Endometrium (tissue), 2 donors: ENCODE results near the gene FKBP15.
"Not testable (repeated sequence)": the region's sequence is repeated elsewhere in the genome, so short reads cannot be mapped to it uniquely, and the experiment has no call there.

Experiments used
- FAIRE-seq: peaks from 2 replicates; lab custom pipeline; 2012; peaks lifted over from hg19 to GRCh38; lab: Jason Lieb, UNC
- donor health status: control.
- donor health status: control.

Gene FKBP15

DNA sequence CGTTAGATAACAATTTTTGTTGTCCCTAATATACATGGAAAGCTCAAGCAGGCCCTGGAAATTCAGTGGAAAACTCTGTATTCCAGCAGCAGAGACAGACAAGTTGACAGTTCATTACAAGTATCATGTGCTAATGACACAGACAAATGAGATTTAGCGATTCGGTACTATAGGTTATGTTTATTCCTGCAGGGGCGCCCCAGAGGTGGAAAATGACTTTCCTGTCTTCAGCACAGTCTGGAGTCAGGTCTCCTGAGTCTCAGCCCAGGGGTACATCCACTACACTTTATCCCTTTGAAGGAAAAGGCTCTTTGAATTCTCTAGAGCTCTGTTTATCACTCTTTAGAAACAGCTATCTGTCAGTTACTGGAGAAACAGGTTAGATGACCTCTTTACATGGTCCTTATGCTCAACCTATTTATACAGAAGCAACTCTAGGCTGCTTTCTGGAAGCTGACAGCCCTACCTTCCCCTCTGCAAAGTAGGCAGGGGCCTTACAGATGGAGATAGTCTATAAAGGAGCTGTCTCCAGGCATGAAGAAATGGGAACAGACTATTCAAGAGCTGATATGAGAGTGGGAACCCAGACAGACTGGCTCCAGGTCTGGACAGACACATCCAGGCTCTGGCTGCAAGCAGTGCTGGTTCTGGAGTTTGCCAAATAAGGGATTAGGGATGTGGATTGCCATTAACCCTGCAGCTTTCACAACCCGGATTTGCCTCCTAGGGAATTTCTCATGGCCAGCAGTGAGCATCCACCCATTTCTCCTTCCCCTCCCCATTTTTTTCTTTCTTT lies 77.4 kb downstream of the FKBP15 start:
- FAIRE-seq, result no peak

DNA sequence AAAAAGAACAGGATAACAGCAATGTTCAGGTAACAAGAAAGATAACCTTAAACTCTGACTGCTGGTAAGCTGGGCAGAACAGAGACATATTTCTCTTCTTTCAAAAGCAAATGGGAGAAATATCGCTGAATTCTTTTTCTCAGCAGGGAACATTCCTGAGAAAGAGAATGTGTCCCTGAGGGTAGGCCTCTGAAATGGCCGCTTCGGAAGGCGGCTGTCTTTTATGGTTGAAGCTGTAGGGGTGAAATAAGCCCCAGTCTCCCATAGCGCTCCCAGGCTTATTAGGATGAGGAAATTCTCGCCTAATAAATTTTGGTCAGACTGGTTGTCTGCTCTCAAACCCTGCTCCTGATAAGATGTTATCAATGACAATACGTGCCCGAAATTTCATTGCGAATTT lies 80.2 kb downstream of the FKBP15 start:
- FAIRE-seq, result not testable (repeated sequence)

DNA sequence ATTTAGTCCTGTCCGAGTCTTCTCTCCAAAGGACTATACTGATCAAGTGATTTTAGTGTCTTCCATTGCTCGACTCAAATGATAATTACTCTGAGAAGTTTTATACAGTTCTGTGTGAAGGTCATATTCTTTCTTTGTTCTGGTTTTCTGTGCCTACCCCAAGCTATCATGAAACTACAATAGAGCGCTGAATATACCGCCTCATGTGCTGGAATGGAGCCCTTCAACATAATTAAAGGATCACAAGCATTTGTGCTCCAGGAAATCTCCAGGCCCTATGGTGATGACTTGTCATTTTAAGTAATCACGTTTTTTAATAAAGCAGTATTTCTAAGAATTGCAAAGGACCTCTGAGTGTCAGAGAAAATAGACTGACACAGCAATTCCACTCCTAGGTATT lies 81.1 kb downstream of the FKBP15 start:
- no peak for FAIRE-seq

DNA sequence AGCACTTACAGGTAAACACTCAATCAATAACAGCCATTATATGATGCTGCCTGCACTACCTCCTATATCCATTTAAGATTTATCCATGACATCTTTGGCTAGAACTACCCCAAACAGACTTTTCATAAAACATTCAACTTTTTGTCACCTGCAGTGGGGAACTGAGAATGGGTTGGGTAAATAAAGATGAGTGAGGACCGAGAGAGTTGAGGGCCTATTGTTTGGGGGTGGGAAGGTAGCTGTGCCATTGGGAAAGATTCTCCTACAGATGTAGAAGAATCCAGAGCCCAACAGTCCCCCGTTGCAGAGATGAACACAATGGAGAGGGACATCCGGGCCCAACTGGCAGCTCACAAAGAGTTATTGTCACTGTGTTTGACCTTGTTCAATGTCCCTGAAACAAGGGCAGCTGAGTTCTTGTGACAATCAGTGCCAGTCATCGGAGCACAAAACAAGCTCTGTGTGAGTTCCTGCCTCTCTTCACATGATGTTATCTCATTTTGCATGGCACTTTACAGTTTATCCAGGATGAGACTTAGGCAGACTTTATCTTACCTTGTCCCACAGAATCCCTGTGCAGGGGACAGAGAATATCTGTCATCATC lies 81.8 kb downstream of the FKBP15 start:
- FAIRE-seq, result no peak

DNA sequence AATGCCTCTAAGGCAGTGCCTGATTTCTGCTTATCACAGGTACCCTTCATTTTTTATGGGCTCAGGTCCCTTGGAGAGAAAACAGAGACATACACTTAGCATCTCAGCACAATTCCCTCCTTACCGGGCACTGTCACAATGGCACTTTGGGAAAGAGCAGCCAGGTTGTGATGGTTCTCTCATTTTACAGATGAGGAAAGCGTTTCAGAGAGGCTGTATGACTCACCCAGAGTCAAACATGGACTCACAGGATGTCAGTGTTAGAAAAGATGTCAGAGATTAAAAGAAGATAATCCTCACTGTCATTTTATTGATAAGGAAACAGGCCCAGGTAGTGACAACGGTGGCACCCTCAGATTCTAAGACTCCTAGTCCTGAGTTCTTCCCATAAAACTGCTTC lies 82.3 kb downstream of the FKBP15 start:
- no peak for FAIRE-seq

DNA sequence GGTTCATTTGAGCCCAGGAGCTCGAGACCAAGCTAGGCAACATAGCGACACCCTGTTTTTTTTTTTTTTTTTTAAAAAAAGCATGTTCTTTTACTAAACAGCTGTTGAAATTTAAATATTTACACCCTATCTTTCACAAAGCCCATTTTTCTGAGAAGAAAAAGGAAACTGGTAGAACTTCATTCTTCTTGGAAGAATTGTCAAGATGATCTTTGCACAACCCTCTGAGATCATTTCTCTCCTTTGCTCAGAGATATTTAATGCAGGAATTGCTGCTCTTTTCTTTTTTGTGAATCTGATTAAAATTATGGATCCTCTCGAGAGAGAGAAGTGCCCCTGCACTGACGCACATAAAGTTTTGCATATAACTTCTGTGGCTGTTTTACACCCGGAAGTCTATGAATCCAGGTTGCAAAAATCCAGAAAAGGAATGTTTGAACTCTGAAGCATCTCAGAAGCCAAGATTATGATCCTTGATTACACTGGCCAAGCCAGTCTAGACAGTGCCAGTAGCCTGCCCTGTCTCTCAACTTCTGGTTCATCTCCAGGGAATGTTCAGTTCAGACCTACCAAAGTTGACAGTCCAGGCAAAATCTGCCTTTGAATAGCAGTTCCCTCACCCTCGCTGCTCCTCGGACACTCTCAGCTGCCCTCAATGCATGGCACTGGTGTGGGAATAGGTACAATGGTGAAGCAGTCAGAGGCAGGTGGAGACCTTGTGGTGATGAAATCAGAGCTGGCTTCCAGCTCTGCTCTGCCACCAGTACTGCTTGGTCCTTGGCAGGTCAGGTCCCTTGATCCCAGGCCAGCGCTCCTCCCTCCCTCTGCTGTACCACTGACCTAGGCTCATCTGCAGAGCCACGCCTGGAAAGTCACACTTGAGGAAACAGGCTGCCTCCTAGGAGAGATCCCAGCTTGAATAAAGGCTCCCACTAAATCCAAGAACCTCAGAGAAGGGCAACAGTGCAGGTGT lies 83.6 kb downstream of the FKBP15 start:
- no peak for FAIRE-seq

DNA sequence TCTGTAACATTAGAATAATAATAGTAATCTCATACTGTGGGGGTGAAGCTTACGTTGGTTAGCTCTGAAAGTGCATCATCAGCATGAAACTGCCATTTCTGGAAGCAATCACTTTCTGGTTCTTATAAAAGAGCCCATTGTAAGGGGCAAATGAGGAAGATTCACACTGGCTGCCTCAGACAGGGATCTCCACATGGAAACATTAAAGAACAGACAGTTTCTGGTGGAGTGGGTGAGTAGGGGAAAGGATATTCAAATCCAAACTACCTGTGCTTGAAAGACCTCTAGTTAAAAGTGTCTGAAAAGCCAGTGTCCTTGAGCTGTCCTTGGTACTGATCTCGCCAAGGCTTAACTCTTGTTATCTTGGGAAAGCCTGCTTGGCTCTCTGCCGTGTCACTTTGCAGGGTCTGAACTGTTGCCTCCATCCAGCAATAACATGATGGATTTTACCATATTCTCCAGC lies 89.4 kb downstream of the FKBP15 start:
- no peak for FAIRE-seq

DNA sequence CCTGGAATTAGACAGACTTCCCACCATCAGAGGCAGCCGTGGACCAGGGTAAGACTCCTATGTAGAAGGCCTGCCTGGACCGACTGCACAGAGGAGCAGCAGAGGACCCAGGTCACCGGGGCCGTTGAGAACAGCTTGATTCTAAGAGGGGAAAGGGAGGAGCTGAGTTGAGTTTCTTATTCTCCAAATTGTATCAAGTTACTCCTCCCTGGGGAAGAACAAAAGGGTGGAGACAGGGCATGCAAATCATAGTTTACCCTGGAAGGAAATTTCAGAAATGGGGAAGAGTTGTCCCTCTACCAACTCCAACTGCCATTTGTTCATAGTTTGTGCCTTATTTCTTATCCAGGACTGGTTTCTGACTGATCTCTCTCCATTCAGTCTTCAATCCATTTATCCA lies 91.2 kb downstream of the FKBP15 start:
- FAIRE-seq, result no peak

DNA sequence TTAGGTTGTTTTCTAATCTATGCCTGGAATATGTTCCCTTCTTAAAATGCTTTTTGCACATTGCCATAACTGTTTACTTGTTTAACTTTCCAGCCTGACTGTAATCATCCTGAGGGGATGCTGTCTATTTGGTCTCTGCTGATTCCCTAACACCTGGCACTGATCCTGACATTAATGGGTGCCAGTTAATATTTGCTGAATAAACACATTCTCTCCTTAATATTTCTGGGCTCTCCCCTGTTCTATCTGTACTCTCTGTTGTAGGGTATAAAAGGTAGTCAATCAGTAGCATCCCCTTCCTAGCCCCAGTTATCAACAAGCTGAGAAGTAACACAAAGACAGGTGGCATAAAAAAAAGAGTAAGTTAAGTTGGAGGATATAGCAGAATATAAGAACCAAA lies 91.6 kb downstream of the FKBP15 start:
- no peak for FAIRE-seq

DNA sequence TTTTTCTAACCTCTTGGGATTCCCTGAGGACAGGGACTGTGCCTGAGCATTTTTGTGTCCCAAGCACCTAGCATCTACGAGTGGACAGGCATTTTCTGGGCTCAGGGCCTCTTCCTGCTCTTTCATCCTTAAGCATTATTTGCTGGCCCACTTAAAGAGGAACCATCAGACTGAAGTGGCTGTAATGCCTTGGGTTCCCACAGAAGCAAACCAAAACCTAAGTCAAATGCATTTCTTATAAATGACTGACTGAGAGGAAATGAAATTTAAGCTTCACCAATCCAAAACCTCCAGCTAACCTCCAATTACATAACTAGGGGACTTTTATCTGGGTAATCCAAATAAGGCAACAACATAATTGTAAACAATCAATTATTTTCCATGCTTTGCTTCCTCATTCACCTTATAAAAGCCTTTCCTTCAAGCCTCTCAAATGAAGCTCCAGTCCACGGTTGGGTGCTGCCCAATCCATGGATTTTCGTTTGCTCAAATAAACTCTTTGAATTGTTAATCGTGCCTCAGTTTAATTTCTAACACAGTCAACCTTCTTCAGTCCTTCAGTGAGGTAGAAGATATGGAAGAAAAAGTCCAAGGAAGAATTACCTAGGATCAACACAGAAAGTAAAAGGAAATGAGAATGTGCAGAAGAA lies 95.6 kb downstream of the FKBP15 start:
- FAIRE-seq, result no peak

DNA sequence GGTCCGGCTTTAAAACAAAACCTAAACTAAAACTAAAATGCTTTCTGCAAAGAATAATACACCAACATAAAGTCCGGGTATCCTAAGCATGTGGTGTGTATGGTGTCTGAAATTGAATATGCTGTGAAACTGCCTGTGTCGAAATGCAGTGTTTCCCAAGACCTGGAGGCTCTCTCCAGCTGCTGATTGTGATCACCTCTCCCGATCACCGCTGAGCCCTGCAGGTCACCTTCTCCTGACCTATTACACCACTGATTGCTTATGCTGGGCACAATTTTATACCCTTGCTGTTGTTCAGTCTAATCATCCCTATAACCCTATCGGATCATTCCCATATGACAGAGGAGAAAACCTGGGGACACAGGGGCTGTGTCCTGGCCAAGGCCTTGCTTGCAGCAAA lies 102.2 kb downstream of the FKBP15 start:
- not testable (repeated sequence) for FAIRE-seq
